ENCODE data around the gene PSMD10.

PSMD10 gene

GRCh38 chrX:108071578-108071977 lies 19.8 kb downstream of the PSMD10 start:
- no peak for DNase-seq

GRCh38 chrX:108070891-108071290 lies 20.5 kb downstream of the PSMD10 start:
- DNase-seq: no peak

GRCh38 chrX:108068121-108068520 lies 23.2 kb downstream of the PSMD10 start:
- no peak for DNase-seq

GRCh38 chrX:108064613-108065012 lies 26.7 kb downstream of the PSMD10 start:
- no peak for DNase-seq

- no peak for DNase-seq
Measured at GRCh38 chrX:108064001-108064400, 27.3 kb downstream of the PSMD10 start.

- DNase-seq: no peak
Measured at GRCh38 chrX:108059801-108060200, 31.5 kb downstream of the PSMD10 start.

- no peak for DNase-seq
Measured at GRCh38 chrX:108055546-108055945, 35.8 kb downstream of the PSMD10 start.

GRCh38 chrX:108053218-108053617 lies 38.1 kb downstream of the PSMD10 start:
- no peak for DNase-seq

- DNase-seq: no peak
Measured at GRCh38 chrX:108049649-108050048, 41.7 kb downstream of the PSMD10 start.

GRCh38 chrX:108044554-108045256 lies 46.6 kb downstream of the PSMD10 start, which contains the start of gene VSIG1:
Gene VSIG1, plus strand, starts transcription at chrX:108045065. Its CDS starts 66 bp downstream, at chrX:108045131.
- no peak for DNase-seq

GRCh38 chrX:108036298-108036973 lies 54.9 kb downstream of the PSMD10 start:
- peak; percentile 27 for DNase-seq

GRCh38 chrX:108034725-108035124 lies 56.6 kb downstream of the PSMD10 start:
- DNase-seq: no peak
